ENCODE data around the gene RPL36.

RPL36 gene

DNA sequence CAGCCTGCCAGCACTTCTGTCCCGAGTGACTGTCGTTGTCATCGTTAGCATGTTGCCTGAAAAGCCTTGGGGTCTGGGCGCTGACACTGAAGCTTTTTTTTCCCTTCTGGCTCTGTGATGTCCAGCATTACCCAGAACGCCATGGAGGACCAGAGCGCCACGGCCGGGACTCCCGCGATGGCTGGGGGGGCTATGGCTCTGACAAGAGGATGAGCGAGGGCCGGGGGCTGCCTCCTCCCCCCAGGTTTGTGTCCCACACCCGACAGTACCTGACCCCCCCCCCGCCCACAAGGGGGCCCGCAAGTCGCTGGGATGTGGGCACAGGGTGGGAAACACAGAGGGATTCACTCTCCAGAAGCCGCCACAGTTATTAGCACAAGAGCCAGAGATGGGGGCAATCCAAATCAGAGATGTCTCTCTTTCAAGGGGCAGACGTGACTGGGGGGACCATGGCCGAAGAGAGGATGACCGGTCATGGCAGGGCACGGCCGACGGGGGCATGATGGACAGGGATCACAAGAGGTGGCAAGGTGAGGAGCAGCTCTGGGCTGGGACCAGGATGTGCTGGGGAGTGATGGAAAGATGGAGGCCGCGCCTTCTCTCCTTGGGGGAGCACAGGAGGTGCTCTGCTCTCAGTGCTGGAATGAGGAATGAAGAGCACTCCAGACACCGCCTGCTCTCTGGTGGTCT lies 23.0 kb upstream of the RPL36 start:
- no peak for ATAC-seq
- no peak for TF ChIP-seq ESRRG (CRISPR knock-in tag; IDR thresholded peaks at IDR 0.05)
- no peak for TF ChIP-seq GLIS3 (CRISPR knock-in tag; IDR thresholded peaks at IDR 0.05)
- no peak for TF ChIP-seq PPARA (CRISPR knock-in tag; IDR thresholded peaks at IDR 0.05; ENCODE audit: borderline replicate concordance)
- TF ChIP-seq ZFP30 (CRISPR knock-in tag; IDR thresholded peaks at IDR 0.05) = no peak
- TF ChIP-seq CREB5 (CRISPR knock-in tag; IDR thresholded peaks at IDR 0.05; ENCODE audit: low read depth) = no peak
- no peak for TF ChIP-seq TCF4 (CRISPR knock-in tag; IDR thresholded peaks at IDR 0.05; ENCODE audit: borderline replicate concordance)
- no peak for TF ChIP-seq RARB (CRISPR knock-in tag; IDR thresholded peaks at IDR 0.05)

DNA sequence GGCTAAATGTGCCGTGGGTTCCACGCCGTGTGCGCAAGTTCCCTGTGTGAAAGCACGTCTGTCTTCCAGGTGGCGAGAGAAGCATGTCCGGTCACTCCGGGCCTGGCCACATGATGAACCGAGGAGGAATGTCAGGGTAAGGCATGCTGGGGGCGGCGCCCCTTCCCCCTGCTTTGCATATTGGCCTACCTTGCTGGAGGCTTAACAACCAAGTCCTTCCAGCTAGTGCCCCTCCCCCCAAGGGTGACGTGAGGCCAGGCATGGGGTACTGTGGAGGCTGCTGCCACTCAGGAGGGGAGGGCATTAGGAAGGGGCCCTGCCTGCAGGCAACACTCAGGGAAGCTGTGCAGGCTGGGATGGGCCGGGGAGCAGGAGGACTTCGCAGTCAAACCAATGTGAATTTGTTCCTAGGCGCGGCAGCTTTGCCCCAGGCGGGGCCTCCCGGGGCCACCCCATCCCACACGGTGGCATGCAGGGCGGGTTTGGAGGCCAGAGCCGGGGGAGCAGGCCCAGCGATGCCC lies 22.3 kb upstream of the RPL36 start:
- no peak for ATAC-seq
- TF ChIP-seq ISL1 (CRISPR knock-in tag; IDR thresholded peaks at IDR 0.05) = no peak
- no peak for TF ChIP-seq ZFP30 (CRISPR knock-in tag; IDR thresholded peaks at IDR 0.05)
- TF ChIP-seq POU6F1 (CRISPR knock-in tag; IDR thresholded peaks at IDR 0.05; ENCODE audit: borderline replicate concordance, low read depth) = no peak
- TF ChIP-seq SNAI2 (CRISPR knock-in tag; IDR thresholded peaks at IDR 0.05) = no peak
- TF ChIP-seq OSR1 (CRISPR knock-in tag; IDR thresholded peaks at IDR 0.05) = no peak
- no peak for TF ChIP-seq BACH2 (CRISPR knock-in tag; IDR thresholded peaks at IDR 0.05; ENCODE audit: borderline replicate concordance)
- TF ChIP-seq TCF4 (CRISPR knock-in tag; IDR thresholded peaks at IDR 0.05; ENCODE audit: borderline replicate concordance) = no peak
- TF ChIP-seq ZFP3 (CRISPR knock-in tag; IDR thresholded peaks at IDR 0.05) = no peak
- no peak for TF ChIP-seq CSRNP3 (CRISPR knock-in tag; IDR thresholded peaks at IDR 0.05)
- TF ChIP-seq PATZ1 (CRISPR knock-in tag; IDR thresholded peaks at IDR 0.05; ENCODE audit: borderline replicate concordance) = no peak
- no peak for TF ChIP-seq CREB5 (CRISPR knock-in tag; IDR thresholded peaks at IDR 0.05; ENCODE audit: low read depth)
- TF ChIP-seq ZNF70 (CRISPR knock-in tag; IDR thresholded peaks at IDR 0.05) = no peak
- no peak for TF ChIP-seq GLIS3 (CRISPR knock-in tag; IDR thresholded peaks at IDR 0.05)
- no peak for TF ChIP-seq PPARA (CRISPR knock-in tag; IDR thresholded peaks at IDR 0.05; ENCODE audit: borderline replicate concordance)
- no peak for TF ChIP-seq CSDC2 (CRISPR knock-in tag; IDR thresholded peaks at IDR 0.05)
- TF ChIP-seq ZNF565 (CRISPR knock-in tag; conservative IDR thresholded peaks at IDR 0.05; ENCODE audit: low read depth) = no peak
- TF ChIP-seq ESRRG (CRISPR knock-in tag; IDR thresholded peaks at IDR 0.05) = no peak
- no peak for TF ChIP-seq RARB (CRISPR knock-in tag; IDR thresholded peaks at IDR 0.05)

DNA sequence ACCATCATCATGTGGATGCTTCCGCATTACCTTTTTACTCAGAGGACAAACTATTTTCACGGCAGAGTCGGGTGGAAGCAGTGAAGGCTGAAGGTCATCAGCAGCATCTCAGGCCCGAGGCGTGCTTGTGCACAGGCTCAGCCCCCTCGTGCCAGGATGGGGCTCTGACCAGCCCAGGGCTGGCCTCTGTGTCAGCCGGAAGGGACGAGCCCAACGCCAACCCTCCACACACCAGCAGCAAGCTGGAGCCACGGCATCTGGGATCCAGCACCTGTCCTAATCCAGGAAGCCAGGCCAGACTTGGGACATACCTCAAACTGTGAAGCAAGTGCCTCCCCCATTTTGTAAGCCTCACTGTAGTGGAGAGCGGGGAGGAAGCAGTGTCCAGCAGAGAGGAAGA lies 20.9 kb upstream of the RPL36 start:
- TF ChIP-seq TCF4 (CRISPR knock-in tag; IDR thresholded peaks at IDR 0.05; ENCODE audit: borderline replicate concordance) = no peak
- TF ChIP-seq ISL1 (CRISPR knock-in tag; IDR thresholded peaks at IDR 0.05) = no peak
- no peak for TF ChIP-seq SNAI2 (CRISPR knock-in tag; IDR thresholded peaks at IDR 0.05)
- no peak for TF ChIP-seq BACH2 (CRISPR knock-in tag; IDR thresholded peaks at IDR 0.05; ENCODE audit: borderline replicate concordance)
- no peak for TF ChIP-seq GLIS3 (CRISPR knock-in tag; IDR thresholded peaks at IDR 0.05)
- TF ChIP-seq ZNF70 (CRISPR knock-in tag; IDR thresholded peaks at IDR 0.05) = no peak
- no peak for TF ChIP-seq TOX (CRISPR knock-in tag; IDR thresholded peaks at IDR 0.05; ENCODE audit: borderline replicate concordance)
- no peak for TF ChIP-seq ZNF8 (CRISPR knock-in tag; IDR thresholded peaks at IDR 0.05)
- no peak for TF ChIP-seq RARB (CRISPR knock-in tag; IDR thresholded peaks at IDR 0.05)
- TF ChIP-seq OSR1 (CRISPR knock-in tag; IDR thresholded peaks at IDR 0.05) = no peak
- TF ChIP-seq PPARA (CRISPR knock-in tag; IDR thresholded peaks at IDR 0.05; ENCODE audit: borderline replicate concordance) = no peak
- TF ChIP-seq PATZ1 (CRISPR knock-in tag; IDR thresholded peaks at IDR 0.05; ENCODE audit: borderline replicate concordance) = no peak
- TF ChIP-seq CREB5 (CRISPR knock-in tag; IDR thresholded peaks at IDR 0.05; ENCODE audit: low read depth) = no peak
- ATAC-seq = no peak

Data from SK-N-SH treated with all-trans-retinoic acid at 6 μM for 48 hours (cell line).